NCI-H2196 treated with DMSO at 0.1 percent for 48 hours (cell line): ENCODE measurements around the gene CASP8AP2.
"Not testable (repeated sequence)": the region's sequence is repeated elsewhere in the genome, so short reads cannot be mapped to it uniquely, and the experiment has no call there.

ENCODE experiments used
- DNase-seq: peaks from one replicate; lab custom pipeline; 2025; ENCODE audit not compliant: unreplicated experiment; lab: John Stamatoyannopoulos, UW

The CASP8AP2 gene

GRCh38 chr6:89886378-89887120 lies 56.9 kb downstream of the CASP8AP2 start:
- no peak for DNase-seq

DNA sequence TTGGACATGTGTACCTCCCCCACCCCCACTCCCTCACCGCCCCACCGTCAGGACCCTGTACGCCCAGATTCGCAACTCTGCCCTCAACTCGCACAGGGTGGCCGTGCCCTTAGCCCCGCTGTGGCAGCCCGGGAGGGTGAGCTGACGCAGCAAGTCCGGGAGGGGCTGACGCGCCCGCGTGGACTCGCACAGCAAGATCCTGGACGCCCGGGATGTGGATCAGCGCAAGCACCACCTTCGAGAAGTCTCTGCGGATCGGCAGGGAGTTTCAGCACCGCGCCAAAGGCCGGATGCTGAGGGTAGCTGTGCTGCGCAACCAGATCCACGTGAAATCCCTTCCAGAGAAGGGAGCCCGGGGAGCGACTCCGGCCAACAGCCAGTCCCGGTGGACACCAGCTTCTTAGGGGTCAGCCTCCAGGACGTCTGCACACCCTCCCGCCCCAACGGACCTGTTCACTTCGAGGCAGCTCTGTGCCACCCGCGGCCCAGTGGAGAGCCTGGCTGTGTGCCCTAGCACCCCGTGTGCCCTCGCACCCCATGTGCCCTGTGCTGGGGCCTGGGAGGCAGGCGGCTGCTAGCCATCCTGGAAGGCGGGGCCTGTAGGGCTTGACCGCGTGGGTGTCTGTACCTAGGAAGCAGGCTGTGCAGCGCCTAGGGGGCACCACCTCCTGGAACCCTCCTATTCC lies 57.9 kb downstream of the CASP8AP2 start:
- no peak for DNase-seq

- DNase-seq = no peak
Observed at GRCh38 chr6:89888138-89888514, 58.4 kb downstream of the CASP8AP2 start.

GRCh38 chr6:89888871-89889270 lies 59.2 kb downstream of the CASP8AP2 start:
- DNase-seq = no peak

GRCh38 chr6:89890845-89891528 lies 61.3 kb downstream of the CASP8AP2 start:
- DNase-seq = not testable (repeated sequence)

GRCh38 chr6:89892577-89892976 lies 62.9 kb downstream of the CASP8AP2 start:
- DNase-seq = not testable (repeated sequence)

GRCh38 chr6:89894169-89894568 lies 64.5 kb downstream of the CASP8AP2 start, which contains the start of gene GJA10:
Gene GJA10, plus strand, starts transcription at chr6:89894469. Its CDS starts 0 bp downstream, at chr6:89894469.
- DNase-seq = no peak

- DNase-seq = no peak
Observed at GRCh38 chr6:89895276-89895874, 65.7 kb downstream of the CASP8AP2 start.

DNA sequence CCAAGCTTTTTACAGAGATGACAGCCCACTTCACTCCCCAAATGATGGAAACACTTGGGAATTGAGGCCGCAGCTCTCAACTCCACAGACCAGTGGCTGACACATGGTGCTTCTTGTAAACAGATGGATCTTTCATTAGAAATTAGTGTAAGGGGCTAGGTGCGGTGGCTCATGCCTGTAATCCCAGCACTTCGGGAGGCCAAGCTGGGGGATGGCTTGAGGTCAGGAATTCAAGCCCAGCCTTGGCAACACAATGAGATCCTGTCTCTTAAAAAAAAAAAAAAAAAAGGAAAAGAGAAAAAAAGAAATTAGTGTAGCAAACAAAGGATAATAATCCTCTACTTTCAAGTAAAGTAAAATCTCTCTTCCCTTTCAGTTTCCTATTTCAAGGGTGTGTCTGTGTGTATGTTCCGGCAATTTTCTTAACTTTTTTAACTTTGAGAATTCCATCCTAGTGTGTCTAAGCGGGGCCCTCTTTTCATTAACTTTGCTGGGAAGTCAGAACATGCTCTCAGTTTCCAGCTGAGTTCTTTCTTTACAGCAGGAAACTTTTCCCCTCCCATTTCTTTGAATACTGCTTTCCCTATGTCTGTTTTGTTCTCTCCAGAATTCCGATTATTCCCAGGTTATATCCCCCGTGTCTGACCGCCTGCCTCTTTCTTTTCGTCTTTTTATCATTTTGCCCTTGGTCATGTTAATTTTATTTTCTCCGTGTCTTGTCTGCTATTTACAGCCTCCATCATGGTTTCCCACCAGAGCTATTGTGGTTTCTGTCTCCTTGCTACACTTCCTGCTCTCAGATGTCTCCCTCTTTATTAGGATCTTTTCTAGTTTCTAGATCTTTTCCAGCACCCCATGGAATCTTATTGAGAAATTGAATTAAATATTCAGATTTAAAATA lies 80.6 kb downstream of the CASP8AP2 start:
- not testable (repeated sequence) for DNase-seq

- DNase-seq = no peak
Observed at GRCh38 chr6:89910902-89911240, 81.2 kb downstream of the CASP8AP2 start.

DNA sequence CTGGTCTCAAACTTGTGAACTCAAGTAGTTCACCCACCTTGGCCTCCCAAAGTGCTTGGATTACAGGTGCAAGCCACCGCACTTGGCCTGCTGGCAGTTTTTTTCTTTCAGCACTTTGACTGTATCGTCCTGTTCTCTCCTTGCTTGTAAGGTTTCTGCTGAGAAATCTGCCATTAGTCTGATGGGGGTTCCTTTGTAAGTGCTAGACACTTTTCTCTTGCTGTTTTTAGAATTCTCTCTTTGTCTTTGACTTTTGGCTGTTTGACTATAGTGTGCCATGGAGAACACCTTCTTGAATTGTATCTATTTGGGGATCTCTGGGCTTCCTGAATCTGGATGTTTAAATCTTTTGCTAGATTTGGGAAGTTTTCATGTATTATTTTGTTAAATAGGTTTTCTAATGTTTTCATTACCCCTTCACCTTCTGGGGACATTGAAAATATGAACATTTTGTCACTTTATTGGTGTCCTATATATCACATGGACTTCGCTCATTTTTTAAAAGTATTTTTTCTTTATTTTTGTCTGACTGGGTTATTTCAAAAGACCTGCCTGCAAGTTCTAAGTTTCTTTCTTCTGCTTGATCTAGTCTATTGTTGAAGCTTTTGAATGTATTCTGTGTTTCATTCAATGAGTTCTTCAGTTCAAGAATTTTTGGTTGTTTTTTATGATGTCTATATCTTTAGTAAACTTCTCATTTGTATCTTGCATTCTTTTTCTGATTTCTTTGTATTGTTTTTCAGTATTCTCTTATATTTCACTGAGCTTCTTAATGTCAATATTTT lies 86.6 kb downstream of the CASP8AP2 start:
- DNase-seq = no peak

DNA sequence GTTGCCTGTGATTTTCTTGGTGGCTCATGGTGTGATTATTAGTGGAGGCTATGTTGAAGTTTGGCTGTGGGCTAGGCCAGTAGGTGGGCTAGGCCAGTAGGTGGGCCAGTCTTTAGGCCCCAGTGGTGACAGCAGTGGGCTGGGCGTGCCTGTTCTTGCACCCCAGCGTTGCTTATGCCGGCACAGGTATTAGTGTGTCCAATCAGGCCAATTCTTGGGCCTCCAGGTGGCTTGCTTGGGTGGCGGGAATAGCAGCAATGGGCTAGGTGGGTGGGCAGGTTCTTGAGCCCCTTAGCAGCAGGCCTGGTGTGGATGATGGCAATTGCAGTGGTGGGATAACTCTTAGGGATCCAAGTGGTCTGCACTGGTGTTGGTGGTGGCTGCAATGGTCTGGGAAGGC lies 87.5 kb downstream of the CASP8AP2 start:
- DNase-seq = no peak

- no peak for DNase-seq
Observed at GRCh38 chr6:89917801-89918366, 88.2 kb downstream of the CASP8AP2 start.
